Left ventricle myocardium inferior (tissue), 1 donor: ENCODE data around the gene TNIK. TPM values are rescaled to one million over a fixed set of nuclear protein-coding genes. Genes with fewer than 3 reads are reported as not detected.
A peak's percentile ranks its signal among the peaks of the same experiment; 100 is the strongest.

Experiments used
- DNase-seq: peaks from one replicate; pipeline ENCODE4 v3.0.0-alpha.2; 2020
- H3K27ac ChIP-seq: fragments of 200-600 bp; replicated peaks from 2 replicates; pipeline ENCODE4 v1.8.0; 2021
- H3K27me3 ChIP-seq: fragments of 200-600 bp; 2 replicates; pipeline ENCODE4 v1.8.0; 2021; ENCODE audit warnings: low read depth
- H3K36me3 ChIP-seq: fragments of 200-600 bp; 2 replicates; pipeline ENCODE4 v1.8.0; 2021
- H3K4me1 ChIP-seq: fragments of 200-600 bp; 2 replicates; pipeline ENCODE4 v1.8.0; 2021
- H3K4me3 ChIP-seq: fragments of 200-600 bp; 2 replicates; pipeline ENCODE4 v1.8.0; 2021; ENCODE audit warnings: mild to moderate bottlenecking, moderate library complexity
- H3K9me3 ChIP-seq: fragments of 200-600 bp; replicated peaks from 2 replicates; pipeline ENCODE4 v1.8.0; 2021
- intact Hi-C: fragments of 100-400 bp; cut with micrococcal nuclease; formaldehyde crosslinking; loops from one replicate; pipeline ENCODE4 v1.11.0; 2022
- total RNA-seq: library from RNA; stranded (reverse); fragmentation: NEBNext Ultra II Directional; extraction: Animal tissue kit (Norgen Biotek cat#: 25700); gene quantifications from one replicate; pipeline ENCODE4 v1.2.1, GENCODE V29; 2021
- TF ChIP-seq, protein P1 (sequence below): fragments of 200-600 bp; IDR thresholded peaks from 2 replicates; pipeline ENCODE4 v1.8.0; 2021; ENCODE audit warnings: antibody characterized with exemption, mild to moderate bottlenecking, borderline replicate concordance
- donor health status: DM: no; HTN: yes; CAD: no; lungs with severe emphysema.

Gene TNIK
- total RNA-seq, 1 donor from 2014 or later, result 28.6 TPM

DNA sequence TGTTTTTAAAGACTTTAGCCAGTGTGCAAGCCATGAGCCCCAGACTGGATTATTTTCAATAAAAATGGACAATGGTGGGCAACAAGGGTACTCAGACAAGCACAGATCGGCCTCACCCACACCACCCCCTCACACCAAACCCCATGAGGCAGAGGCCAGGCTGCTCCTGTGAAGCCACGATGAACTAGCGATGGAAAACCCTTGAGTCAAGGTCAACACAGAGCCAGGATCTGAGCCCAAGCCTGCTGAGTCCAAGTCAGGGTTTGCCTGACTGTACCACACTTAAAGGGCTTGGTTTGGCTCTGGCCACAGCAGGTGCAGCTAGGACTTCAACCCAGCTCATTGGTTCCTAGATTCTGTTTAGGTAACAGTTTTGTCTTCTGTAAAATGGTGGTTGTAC lies 302.2 kb downstream of the TNIK start:
- H3K27me3 ChIP-seq, result no peaks in the 10 kb centered on the region
- H3K27ac ChIP-seq, result no peak overlapping the region
- TF ChIP-seq, protein P1, sequence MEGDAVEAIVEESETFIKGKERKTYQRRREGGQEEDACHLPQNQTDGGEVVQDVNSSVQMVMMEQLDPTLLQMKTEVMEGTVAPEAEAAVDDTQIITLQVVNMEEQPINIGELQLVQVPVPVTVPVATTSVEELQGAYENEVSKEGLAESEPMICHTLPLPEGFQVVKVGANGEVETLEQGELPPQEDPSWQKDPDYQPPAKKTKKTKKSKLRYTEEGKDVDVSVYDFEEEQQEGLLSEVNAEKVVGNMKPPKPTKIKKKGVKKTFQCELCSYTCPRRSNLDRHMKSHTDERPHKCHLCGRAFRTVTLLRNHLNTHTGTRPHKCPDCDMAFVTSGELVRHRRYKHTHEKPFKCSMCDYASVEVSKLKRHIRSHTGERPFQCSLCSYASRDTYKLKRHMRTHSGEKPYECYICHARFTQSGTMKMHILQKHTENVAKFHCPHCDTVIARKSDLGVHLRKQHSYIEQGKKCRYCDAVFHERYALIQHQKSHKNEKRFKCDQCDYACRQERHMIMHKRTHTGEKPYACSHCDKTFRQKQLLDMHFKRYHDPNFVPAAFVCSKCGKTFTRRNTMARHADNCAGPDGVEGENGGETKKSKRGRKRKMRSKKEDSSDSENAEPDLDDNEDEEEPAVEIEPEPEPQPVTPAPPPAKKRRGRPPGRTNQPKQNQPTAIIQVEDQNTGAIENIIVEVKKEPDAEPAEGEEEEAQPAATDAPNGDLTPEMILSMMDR, result no peak
- intact Hi-C loops, result loop anchor here (10.0 kb wide), 1 partner anchor 407 kb away; no protein-coding TSS in a partner anchor
- H3K4me1 ChIP-seq, result peaks cover 17% of the 10 kb centered on the region
- no peak for DNase-seq
- no peak overlapping the region for H3K4me3 ChIP-seq
- peaks cover 38% of the 10 kb centered on the region for H3K36me3 ChIP-seq
- H3K9me3 ChIP-seq, result peaks cover 10% of the 10 kb centered on the region

DNA sequence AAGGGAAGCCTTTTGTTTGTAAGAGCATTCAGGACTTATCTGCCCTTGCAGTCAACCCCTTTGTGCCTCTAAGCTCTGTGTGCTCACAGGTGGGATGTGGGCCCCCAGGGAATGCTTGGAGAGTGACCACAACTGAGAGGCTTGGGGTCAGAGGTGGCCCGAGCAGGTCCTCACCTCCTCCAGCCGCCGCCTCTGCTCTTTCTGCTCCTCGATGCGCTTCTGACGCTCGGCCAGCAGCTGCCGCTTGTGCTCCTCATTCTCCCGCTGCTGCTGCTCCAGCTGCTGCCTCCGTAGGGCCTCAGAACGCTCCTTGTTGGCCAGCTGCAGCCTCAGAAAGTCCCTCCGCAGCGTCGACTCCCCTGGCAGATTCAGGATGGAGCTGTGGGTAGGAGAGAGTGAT lies 302.9 kb downstream of the TNIK start:
- H3K27ac ChIP-seq, result no peak overlapping the region
- H3K9me3 ChIP-seq, result peaks cover 3% of the 10 kb centered on the region
- H3K4me1 ChIP-seq, result peaks cover 17% of the 10 kb centered on the region
- H3K27me3 ChIP-seq, result no peaks in the 10 kb centered on the region
- peaks cover 32% of the 10 kb centered on the region for H3K36me3 ChIP-seq
- TF ChIP-seq, protein P1, result peak; percentile 17
- DNase-seq, result peak; percentile 31
- H3K4me3 ChIP-seq, result no peak overlapping the region
- intact Hi-C loops, result loop anchor here (10.0 kb wide), 1 partner anchor 408 kb away; no protein-coding TSS in a partner anchor

DNA sequence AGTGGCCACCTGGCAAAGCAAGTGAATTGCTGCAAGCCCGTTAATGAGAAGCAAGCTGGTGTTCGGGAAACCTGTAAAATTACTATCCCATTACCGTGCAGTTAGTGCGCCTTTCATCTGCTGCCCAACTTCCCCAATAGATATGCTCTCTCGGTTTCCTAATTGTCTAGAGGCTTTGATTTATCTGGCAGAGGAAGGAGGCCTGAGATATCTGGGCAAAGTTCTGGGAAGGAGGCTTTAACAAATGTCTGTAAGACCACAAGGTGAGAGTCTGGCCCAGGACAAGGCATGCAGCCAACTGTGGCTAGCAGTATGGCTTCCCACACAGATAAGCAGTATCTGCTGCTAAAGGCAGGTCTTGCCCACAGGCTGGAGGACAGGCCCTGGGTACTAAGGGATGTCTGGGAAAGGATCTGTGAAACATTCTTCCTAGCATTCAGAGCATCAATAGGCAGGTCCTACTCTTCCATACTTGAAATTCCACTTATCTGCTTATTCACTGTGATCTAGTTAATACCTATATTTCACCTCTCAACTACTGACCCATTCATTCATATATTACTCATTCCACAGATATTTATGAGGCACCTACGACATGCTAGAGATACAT lies 303.7 kb downstream of the TNIK start:
- no peak for DNase-seq
- Histone ChIP-seq H3K4me1 (peaks cover 17% of the 10 kb centered on the region), H3K27me3 (no peaks in the 10 kb centered on the region), H3K9me3 (no peaks in the 10 kb centered on the region), H3K4me3 (no peak overlapping the region), H3K36me3 (peaks cover 25% of the 10 kb centered on the region), H3K27ac (no peak overlapping the region)
- TF ChIP-seq, protein P1, result no peak
- intact Hi-C loops, result loop anchor here (10.0 kb wide), 1 partner anchor 408 kb away; no protein-coding TSS in a partner anchor

DNA sequence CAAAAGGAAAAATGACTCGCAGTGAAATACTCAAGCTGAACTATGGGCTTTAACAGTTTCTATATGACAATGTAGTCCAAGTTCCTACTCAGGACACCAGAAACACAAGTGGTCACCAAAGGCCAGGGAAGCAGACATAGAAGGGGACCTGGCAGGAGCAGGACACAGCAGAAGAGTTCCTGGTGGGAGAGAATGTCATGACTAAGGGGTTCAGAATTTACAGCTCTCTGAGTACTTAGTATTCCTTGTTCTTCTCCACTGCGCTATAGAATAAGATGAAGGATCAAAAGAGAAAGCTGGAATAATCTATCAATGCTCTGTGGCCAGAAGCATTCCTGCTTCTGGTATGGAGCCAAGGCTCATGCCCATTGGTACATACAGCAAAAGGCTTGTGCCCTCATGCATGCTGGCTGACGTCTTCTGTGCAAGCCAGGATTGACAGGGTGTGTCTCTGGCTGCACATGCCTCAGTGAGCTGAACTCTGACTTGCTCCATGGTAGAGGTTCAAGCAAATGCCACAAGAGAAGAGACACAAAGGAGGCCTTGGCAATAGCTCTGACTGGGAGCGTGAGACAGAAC lies 305.0 kb downstream of the TNIK start:
- TF ChIP-seq, protein P1, result no peak
- H3K4me1 ChIP-seq, result peaks cover 17% of the 10 kb centered on the region
- H3K27me3 ChIP-seq, result no peaks in the 10 kb centered on the region
- no peak overlapping the region for H3K4me3 ChIP-seq
- DNase-seq, result no peak
- H3K9me3 ChIP-seq, result no peaks in the 10 kb centered on the region
- intact Hi-C loops, result loop anchor here (10.0 kb wide), 1 partner anchor 410 kb away; no protein-coding TSS in a partner anchor
- no peak overlapping the region for H3K27ac ChIP-seq
- peaks cover 14% of the 10 kb centered on the region for H3K36me3 ChIP-seq

GRCh38 chr3:171150945-171151344 lies 309.3 kb downstream of the TNIK start:
- peaks cover 3% of the 10 kb centered on the region for H3K36me3 ChIP-seq
- H3K27me3 ChIP-seq, result no peaks in the 10 kb centered on the region
- no peak overlapping the region for H3K4me3 ChIP-seq
- no peak overlapping the region for H3K27ac ChIP-seq
- no peaks in the 10 kb centered on the region for H3K9me3 ChIP-seq
- TF ChIP-seq, protein P1, result no peak
- intact Hi-C loops, result loop anchor here (10.0 kb wide), 1 partner anchor 414 kb away; no protein-coding TSS in a partner anchor
- DNase-seq, result no peak
- no peaks in the 10 kb centered on the region for H3K4me1 ChIP-seq
